ENCODE measurements around the gene LPCAT1. TPM values are rescaled to one million over a fixed set of nuclear protein-coding genes. Genes with fewer than 3 reads are reported as not detected.

LPCAT1 gene
- total RNA-seq, 2 experiments from 2014 or later, result 70.8 to 72.2 TPM

DNA sequence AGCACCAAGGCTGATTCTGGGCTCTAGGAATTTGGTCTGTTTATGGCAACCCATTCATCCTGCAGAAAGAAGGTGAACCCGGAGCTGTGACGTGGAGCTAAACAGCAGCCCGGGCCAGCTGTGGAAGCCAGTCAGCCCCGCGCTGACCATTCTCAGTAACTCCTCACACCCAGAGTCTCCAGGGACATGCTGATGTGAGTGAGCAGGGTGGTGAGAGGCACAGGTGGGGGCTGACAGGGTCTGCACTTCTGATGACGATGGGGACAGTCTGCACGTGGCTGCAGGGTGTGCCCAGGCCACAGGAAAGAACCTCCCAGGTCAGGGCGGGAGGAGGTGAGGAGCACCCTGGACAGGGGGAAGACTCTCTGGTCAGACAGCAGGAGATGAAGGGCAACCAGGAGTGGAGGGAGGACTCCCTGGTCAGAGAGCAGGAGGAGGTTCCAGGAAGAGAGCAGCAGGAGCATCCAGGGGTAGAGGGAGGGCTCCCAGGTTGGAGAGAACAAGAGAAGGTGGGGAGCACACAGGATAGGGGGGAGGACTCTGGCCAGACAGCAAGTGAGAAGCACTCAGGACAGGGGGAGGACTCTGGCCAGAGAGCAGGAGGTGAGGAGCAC lies 52.4 kb downstream of the LPCAT1 start:
- DNase-seq, result peak; percentile 12
- Mint-ChIP-seq H3K36me3 (peaks cover 12% of the 10 kb centered on the region), H3K4me3 (no peak overlapping the region), H3K27ac (no peak overlapping the region), H3K9me3 (no peaks in the 10 kb centered on the region), H3K4me1 (peaks cover 2% of the 10 kb centered on the region), H3K27me3 (no peaks in the 10 kb centered on the region)
- ATAC-seq (ENCODE audit: low read depth), result no peak
- POLR2A ChIA-PET, result no interaction called here

DNA sequence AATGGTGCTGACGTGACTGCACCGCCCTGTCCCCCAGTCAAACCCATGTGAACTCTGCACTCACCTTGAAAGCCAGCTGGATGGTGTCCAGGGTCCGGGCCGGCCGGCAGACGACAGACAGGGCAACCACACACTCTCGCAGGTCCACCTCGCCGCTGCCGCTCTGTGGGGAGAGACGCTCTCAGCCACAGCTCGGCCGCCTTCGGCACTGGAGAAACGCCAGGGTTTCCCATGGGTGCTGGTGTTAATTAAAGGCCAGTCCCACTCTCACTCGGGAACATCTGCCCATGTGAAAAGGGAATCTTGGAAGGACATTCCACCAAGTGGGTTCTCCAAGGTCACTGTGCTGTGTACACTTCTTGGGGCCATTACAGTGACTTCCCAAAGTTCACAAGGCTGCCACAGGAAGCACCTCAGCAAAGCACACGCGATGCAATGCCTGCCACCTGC lies 53.0 kb downstream of the LPCAT1 start:
- DNase-seq (peak; percentile 15), ATAC-seq (ENCODE audit: low read depth) (no peak)
- H3K4me3 Mint-ChIP-seq, result no peak overlapping the region
- POLR2A ChIA-PET, result no interaction called here
- H3K27me3 Mint-ChIP-seq, result no peaks in the 10 kb centered on the region
- H3K4me1 Mint-ChIP-seq, result peaks cover 2% of the 10 kb centered on the region
- H3K27ac Mint-ChIP-seq, result no peak overlapping the region
- no peaks in the 10 kb centered on the region for H3K9me3 Mint-ChIP-seq
- peaks cover 18% of the 10 kb centered on the region for H3K36me3 Mint-ChIP-seq

DNA sequence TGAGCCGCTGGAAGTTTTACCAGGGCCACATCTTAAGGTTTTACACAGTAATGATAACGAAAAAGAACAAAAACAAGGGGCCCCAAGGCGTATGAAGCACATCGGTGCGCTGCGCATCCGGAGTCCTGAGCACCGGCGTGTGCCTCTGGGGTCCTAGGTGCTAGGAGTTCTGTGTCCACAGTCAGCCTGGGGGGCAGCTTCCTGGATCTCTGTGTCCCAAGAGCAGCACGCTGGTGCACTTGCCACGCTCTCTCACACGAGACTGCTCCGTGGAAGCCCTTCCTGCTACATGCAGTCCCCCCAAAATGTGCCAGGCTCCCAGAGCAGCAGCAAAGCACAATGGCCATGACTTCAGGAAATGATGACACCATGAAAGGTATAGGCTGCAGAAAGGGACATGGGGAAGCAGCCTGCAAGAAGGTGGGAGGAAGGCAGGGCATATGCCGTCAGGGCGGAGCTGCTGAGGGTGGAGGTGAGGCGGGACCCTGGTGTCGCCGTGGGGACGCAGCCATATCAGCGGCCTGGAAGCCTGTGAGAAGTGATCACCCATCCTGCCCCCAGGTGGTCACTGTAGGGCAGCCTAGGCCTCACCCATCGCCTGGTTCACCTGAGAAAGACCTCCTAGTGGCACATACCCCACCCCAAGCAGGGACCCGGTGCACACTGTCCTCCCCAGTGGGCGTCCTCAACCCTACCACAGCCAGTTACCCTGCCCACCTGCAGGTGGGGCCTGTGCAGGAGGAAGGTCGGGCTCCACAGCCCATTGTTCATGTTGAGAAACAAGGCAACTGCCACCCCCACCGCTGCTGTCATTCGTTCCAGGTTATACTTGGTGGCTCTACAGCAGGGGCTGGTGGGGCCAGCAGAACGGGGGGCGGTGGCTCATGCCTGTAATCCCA lies 54.9 kb downstream of the LPCAT1 start:
- ATAC-seq (ENCODE audit: low read depth) (no peak), DNase-seq (peak; percentile 22)
- peaks cover 3% of the 10 kb centered on the region for H3K9me3 Mint-ChIP-seq
- peaks cover 33% of the 10 kb centered on the region for H3K36me3 Mint-ChIP-seq
- POLR2A ChIA-PET, result no interaction called here
- H3K27ac Mint-ChIP-seq, result no peak overlapping the region
- H3K27me3 Mint-ChIP-seq, result no peaks in the 10 kb centered on the region
- peaks cover 2% of the 10 kb centered on the region for H3K4me1 Mint-ChIP-seq
- H3K4me3 Mint-ChIP-seq, result no peak overlapping the region

DNA sequence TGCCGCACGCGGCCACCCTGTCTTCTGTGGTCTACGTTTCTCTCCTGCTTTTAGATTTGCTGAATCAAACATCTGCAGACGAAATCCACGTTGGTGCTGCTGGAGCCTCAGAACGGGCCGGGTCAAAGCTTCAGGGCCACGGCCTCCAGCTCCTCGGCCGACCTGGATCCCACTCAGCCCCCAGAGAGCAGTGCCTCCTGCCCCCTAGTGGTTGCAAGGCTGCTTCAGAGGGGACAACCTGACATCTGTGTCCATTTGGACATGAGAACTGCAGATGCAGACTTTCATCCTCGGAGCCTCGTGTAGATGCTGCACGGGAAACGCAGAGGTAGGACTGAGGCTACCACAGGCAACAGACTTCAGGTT lies 55.5 kb downstream of the LPCAT1 start:
- Mint-ChIP-seq H3K4me1 (peaks cover 2% of the 10 kb centered on the region), H3K4me3 (no peak overlapping the region), H3K27me3 (no peaks in the 10 kb centered on the region), H3K36me3 (peaks cover 33% of the 10 kb centered on the region), H3K27ac (no peak overlapping the region), H3K9me3 (peaks cover 3% of the 10 kb centered on the region)
- POLR2A ChIA-PET, result no interaction called here
- ATAC-seq (ENCODE audit: low read depth), result no peak
- peak; percentile 28 for DNase-seq

DNA sequence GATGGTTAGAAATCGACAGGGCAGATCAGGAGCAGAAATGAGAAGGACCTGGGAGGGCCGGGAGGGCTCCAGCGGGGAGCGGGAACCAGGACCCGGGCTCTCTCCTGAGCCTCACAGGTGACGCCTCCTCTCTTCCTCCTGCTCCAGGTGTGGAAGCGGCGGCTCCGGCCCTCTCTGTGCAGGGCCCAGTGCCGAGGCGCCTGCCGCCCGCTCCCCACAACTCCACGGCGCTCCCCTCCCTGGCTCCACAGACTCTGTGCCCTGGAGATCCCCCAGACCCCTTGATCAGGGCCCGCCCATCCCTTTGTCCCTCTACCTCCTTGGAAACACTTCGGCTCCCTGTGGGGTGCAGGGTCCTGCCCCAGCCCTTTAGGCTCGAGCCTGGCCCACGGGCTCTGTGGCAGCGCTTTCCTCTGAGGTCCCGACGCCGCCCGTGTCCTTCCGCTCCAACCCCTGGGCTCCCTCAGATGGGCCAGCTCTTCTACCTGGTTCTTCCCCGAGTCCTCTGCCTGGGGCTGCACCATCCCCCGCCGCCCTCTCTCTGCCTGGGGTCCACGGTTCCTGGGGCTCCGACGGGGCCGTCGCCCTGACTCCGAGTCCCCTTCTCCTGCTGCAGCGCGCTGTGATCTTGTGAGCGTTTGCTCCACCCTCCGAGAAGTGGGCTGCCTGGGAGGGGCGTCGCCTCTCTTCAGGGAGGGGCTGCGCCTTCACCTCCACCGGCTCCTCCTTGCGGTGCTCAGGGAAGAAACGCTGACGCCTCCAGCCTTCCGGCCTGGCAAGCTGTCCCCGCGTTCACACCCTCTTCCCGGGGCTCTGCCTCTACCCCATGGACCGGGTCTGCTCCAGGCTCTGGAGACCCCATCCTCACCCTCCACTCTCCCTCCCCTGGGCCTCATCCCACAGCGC lies 56.2 kb downstream of the LPCAT1 start:
- H3K36me3 Mint-ChIP-seq, result peaks cover 32% of the 10 kb centered on the region
- H3K27ac Mint-ChIP-seq, result no peak overlapping the region
- POLR2A ChIA-PET, result no interaction called here
- no peaks in the 10 kb centered on the region for H3K27me3 Mint-ChIP-seq
- no peak overlapping the region for H3K4me3 Mint-ChIP-seq
- H3K9me3 Mint-ChIP-seq, result peaks cover 3% of the 10 kb centered on the region
- H3K4me1 Mint-ChIP-seq, result peaks cover 2% of the 10 kb centered on the region
- no peak for ATAC-seq (ENCODE audit: low read depth)
- no peak for DNase-seq

DNA sequence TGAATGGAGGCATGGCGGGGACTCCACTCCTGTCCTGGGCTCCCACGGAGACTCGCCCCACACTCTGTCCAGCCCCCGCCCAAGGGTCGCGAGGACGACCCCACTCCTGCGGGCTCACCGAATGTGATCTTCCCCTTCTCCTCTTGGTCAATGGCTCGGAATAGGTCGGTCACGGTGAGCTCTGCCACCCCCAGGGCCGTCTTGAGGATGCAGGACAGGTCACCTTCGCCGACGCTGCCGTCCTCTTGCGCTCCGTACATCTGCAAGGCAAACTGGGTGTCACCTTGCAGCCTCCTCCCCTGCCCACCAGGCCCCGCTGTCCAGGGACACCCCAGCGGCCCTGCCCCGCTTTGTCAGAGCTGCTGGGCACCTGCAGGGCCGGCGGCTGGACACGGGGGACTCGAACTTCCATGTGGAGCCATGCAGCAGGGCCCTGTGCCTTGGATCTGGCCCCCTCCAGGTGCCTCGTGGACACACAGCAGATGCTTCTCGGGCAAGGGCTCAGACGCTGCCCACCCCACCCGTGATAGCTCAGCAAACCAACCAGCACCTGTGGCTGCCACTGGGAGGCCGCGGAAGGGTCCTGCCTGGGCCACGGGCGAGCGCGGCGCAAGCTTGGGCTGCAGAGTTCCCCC lies 57.0 kb downstream of the LPCAT1 start:
- no peak overlapping the region for H3K4me3 Mint-ChIP-seq
- H3K36me3 Mint-ChIP-seq, result peaks cover 32% of the 10 kb centered on the region
- peaks cover 3% of the 10 kb centered on the region for H3K9me3 Mint-ChIP-seq

DNA sequence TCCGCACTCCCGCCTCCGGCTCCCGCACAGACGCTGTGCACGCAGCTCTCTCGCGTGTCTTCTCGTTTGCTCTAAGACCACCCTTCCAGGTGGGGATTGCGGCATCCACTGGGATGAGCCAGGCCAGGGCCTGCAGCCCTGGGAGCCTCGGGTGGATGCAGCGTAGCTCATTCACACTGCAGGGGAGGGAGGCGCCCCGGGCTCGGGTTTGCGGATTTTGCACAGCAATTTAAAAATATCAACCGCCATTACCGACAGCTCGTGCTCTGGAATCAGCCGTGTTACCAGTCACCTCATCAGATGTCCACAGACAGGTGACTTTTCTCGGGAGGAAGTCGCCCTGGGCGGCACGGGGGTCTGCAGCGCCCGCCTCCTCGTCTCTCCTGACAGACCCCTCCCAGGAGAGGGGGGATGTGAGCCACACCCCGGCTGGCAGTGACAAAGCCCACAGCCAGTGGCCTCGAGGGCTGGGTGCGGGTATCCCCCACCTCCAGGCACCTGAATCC lies 57.7 kb downstream of the LPCAT1 start:
- Mint-ChIP-seq H3K4me3 (no peak overlapping the region), H3K9me3 (peaks cover 3% of the 10 kb centered on the region), H3K4me1 (peaks cover 2% of the 10 kb centered on the region), H3K36me3 (peaks cover 33% of the 10 kb centered on the region), H3K27me3 (no peaks in the 10 kb centered on the region), H3K27ac (no peak overlapping the region)
- no peak for ATAC-seq (ENCODE audit: low read depth)
- DNase-seq, result peak; percentile 19
- POLR2A ChIA-PET, result no interaction called here

More for the DNA sequence above, 57.0 kb downstream of the LPCAT1 start:
- ATAC-seq (ENCODE audit: low read depth) (no peak), DNase-seq (peak; percentile 23)
- H3K4me1 Mint-ChIP-seq, result peaks cover 2% of the 10 kb centered on the region
- POLR2A ChIA-PET, result no interaction called here
- H3K27me3 Mint-ChIP-seq, result no peaks in the 10 kb centered on the region
- H3K27ac Mint-ChIP-seq, result peak overlapping the region; percentile 46

DNA sequence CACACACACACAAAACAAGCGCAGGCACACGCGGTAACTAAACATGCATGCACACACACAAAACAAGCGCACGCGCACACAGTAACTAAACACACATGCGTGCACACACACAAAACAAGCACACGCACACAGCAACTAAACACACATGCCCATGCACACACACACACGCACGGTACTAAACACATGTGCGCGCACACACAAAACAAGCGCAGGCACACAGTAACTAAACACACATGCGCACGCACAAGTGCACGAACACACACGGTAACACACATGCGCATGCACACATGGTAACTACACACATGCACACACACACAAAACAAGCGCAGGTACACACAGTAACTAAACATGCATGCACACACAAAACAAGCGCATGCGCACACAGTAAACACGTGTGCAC lies 58.6 kb downstream of the LPCAT1 start:
- H3K36me3 Mint-ChIP-seq, result peaks cover 38% of the 10 kb centered on the region
- ATAC-seq (ENCODE audit: low read depth) (no peak), DNase-seq (no peak)
- H3K4me3 Mint-ChIP-seq, result no peak overlapping the region
- POLR2A ChIA-PET, result no interaction called here
- peaks cover 2% of the 10 kb centered on the region for H3K4me1 Mint-ChIP-seq
- H3K9me3 Mint-ChIP-seq, result peaks cover 3% of the 10 kb centered on the region
- H3K27me3 Mint-ChIP-seq, result no peaks in the 10 kb centered on the region
- no peak overlapping the region for H3K27ac Mint-ChIP-seq

DNA sequence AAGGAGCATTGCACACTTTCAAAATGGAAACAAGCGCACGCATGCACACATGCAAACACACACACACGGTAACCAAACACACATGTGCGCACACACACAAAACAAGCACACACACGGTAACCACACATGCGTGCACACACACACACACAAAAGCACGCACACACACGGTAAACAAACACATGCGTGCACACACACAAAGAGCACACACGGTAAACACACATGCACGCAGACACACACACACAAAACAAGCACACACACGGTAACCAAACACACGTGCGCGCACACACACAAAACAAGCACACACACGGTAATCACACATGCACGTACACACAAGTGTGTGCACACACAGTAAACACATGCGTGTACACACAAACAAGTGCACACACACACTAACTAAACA lies 59.2 kb downstream of the LPCAT1 start:
- peaks cover 2% of the 10 kb centered on the region for H3K4me1 Mint-ChIP-seq
- H3K4me3 Mint-ChIP-seq, result no peak overlapping the region
- no peak overlapping the region for H3K27ac Mint-ChIP-seq
- POLR2A ChIA-PET, result no interaction called here
- H3K27me3 Mint-ChIP-seq, result no peaks in the 10 kb centered on the region
- peaks cover 42% of the 10 kb centered on the region for H3K36me3 Mint-ChIP-seq
- H3K9me3 Mint-ChIP-seq, result peaks cover 3% of the 10 kb centered on the region
- DNase-seq (no peak), ATAC-seq (ENCODE audit: low read depth) (no peak)

DNA sequence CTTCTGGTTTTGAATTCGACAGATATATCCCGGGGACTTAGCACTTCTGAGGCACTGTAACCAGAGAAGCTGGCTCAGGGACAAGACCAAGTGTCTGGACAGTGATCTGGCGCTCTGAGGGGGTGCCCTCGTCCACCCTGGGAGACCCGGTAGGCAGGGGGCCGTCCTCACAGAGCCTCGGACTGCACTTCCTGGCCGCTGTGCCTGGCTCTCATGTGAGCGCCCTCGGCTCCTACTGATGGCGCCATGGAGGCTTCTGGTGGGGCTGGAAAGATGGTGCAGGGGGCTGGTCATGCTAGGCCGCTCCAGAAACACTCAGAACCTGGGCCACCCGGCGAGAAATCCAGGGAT lies 59.7 kb downstream of the LPCAT1 start:
- Mint-ChIP-seq H3K9me3 (peaks cover 3% of the 10 kb centered on the region), H3K27me3 (no peaks in the 10 kb centered on the region), H3K4me3 (no peak overlapping the region), H3K27ac (no peak overlapping the region), H3K36me3 (peaks cover 42% of the 10 kb centered on the region), H3K4me1 (peaks cover 2% of the 10 kb centered on the region)
- DNase-seq (peak; percentile 17), ATAC-seq (ENCODE audit: low read depth) (no peak)
- POLR2A ChIA-PET, result no interaction called here

DNA sequence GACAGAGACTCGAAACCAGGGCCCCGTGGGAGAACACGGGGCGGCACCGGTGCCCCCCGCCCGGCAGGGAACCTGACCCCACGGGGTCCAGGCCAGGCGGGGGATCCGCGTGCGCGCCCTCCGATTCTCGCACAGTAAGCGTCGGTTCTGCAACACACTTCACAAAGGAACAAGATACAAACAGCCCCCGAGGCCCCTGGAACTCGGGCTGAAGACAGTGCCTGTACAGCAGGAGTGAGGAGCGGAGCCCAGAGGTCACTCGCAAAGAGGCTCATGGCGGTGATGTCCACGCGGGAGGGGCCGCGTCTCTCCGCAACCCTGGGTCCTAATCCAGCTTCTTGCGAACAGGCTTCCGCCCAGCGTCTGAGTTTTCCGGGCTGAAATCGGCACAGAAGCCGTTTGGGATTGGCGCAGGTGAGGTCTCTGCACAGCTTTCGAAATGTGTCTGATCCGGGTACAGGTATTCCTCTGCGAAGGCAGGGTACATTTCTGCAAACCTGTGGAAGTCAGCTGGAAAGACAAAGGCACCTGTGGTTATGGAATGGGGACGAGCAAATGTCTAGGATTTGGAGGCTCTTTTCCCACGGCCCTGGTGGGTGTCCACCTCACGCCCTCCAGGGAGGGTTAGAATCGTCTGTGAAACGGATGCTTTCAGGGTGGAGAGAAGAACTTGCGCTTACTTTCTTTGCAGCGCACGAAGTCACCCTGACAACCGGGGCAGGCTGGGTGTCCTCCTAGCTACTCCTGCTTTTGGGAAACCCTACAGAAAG lies 60.2 kb downstream of the LPCAT1 start:
- Mint-ChIP-seq H3K4me3 (no peak overlapping the region), H3K9me3 (peaks cover 3% of the 10 kb centered on the region), H3K36me3 (peaks cover 43% of the 10 kb centered on the region), H3K4me1 (peaks cover 2% of the 10 kb centered on the region), H3K27me3 (no peaks in the 10 kb centered on the region), H3K27ac (no peak overlapping the region)
- POLR2A ChIA-PET, result no interaction called here
- no peak for ATAC-seq (ENCODE audit: low read depth)
- DNase-seq, result peak; percentile 15

DNA sequence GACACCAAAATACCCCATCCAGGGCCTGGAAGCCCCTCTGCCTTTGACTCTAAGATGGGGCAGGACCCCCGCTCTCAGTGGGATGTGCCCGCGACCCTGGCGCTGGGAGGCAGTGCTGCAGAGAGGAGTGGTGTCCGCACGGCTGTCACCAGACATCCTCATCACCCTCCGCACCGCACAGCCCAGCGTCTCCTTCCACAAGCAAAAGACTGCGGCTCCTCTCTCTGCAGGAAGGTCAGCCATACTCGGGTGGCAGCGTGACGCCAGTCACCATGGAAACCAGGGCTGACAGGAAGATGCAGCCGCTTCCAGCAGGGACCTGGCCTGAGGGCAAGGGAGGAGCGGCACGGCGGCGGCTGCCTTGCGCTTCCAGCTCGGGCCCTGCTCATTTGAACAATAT lies 61.4 kb downstream of the LPCAT1 start:
- Mint-ChIP-seq H3K27ac (no peak overlapping the region), H3K27me3 (no peaks in the 10 kb centered on the region), H3K4me1 (no peaks in the 10 kb centered on the region), H3K4me3 (no peak overlapping the region), H3K36me3 (peaks cover 41% of the 10 kb centered on the region), H3K9me3 (peaks cover 8% of the 10 kb centered on the region)
- POLR2A ChIA-PET, result no interaction called here
- ATAC-seq (ENCODE audit: low read depth), result no peak
- peak; percentile 6 for DNase-seq
